ENCODE data around the gene RFC2.
A peak's percentile ranks its signal among the peaks of the same experiment; 100 is the strongest.

The RFC2 gene

GRCh38 chr7:74254129-74254857 is at the start of gene RFC2:
Gene RFC2, minus strand, starts transcription at chr7:74254399. Its CDS starts 16 bp downstream, at chr7:74254383.
- peak; percentile 90 to 97 (median 94) for DNase-seq

GRCh38 chr7:74302745-74303221 is 48.6 kb upstream of the RFC2 start:
- no peak for DNase-seq

- no peak for DNase-seq
Observed at GRCh38 chr7:74300926-74301325, 46.7 kb upstream of the RFC2 start.

- DNase-seq: no peak
Observed at GRCh38 chr7:74299401-74299800, 45.2 kb upstream of the RFC2 start.

DNA sequence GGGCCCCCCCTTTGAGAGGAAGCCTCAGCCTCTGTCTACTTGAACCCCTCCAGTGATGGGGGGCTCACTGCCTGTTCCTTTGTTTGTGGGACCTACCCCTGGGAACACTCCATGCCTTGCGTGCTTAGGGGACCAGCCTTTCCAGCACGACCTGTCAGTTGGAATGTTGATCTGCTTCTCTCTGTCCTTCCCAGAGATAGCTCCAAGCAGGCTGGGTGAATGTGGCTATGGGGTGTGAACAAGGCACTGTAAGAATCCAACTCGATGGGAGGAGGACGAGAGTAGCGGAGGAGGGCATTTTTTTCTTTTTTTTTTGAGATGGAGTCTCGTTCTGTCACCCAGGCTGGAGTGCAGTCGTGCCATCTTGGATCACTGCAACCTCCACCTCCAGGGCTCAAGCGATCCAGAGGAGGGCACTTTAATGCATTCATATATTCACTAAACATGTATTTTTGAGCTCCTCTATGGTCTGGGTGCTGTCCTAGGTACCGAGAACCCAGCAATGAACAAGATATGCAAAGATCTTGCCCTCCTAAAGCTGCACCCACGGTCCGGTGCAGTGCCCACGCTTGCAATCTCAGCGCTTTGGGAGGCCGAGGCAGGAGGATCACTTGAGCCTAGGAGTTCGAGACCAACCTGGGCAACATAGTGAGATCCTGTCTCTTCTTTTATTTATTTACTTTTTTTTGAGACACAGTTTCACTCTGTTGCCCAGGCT is 43.5 kb upstream of the RFC2 start:
- no peak for DNase-seq

DNA sequence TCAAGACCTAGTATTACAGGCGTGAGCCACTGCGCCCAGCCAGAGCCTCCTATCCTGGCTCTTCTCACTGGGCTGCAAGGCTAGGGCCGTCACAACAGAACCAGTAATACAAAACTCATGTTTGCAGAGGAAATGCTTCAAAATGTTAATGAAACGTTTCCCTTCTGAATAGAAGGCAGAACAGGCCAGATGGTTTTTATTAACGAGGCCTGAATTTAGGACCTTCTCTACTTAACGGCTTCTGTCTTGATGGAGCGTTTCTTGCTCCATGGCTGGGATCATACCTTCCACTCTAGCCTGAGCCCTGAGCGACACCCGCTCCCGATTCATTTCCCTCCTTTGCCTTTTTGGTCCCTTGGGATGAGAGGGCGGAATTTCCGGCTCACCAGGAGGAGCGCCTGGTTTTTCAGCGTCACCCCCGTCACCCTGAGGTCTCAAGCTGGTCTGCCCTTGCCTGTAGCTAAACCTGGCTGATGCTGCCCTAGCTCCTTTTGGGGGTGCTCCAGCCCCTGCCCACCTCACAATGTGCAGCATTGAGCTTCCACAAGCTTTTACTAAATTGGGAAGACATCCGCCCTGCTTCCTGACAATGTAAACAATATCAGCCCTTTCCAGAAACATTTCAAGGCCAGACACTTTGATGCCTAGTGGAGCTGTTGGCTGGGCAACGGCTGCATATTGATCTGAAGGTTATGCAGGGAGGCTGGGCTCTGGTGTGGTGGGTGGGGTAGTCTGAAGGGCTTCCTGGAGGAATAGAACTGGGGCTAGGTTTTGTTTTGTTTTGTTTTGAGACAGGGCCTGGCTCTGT is 40.2 kb upstream of the RFC2 start:
- DNase-seq: no peak

GRCh38 chr7:74293577-74293908 is 39.3 kb upstream of the RFC2 start:
- DNase-seq: no peak

GRCh38 chr7:74292757-74293576 is 38.8 kb upstream of the RFC2 start:
- DNase-seq: no peak

GRCh38 chr7:74291535-74291934 is 37.3 kb upstream of the RFC2 start:
- no peak for DNase-seq

DNA sequence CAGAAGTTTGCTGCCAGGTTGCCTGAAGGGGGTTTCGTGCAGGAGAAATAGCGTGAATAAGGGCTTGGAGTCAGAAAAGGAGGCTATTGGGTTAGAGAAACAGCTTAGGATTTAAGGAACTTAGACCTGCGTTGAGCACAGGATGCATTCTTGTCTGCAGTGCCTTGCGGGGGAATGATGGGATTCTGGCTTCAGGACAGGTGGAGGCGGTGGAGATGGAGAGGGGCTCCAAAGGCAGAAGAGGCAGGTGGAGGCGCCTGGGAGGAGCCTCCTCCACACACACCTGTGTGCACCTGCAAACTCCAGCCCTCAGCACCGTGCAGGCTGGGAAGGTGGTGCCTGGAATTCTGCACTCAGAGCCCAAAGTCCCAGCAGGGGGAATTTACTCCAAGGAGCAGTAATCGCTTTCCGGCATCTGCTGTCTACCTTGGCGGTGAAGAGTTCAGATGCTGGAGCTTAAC is 36.8 kb upstream of the RFC2 start:
- no peak for DNase-seq

DNA sequence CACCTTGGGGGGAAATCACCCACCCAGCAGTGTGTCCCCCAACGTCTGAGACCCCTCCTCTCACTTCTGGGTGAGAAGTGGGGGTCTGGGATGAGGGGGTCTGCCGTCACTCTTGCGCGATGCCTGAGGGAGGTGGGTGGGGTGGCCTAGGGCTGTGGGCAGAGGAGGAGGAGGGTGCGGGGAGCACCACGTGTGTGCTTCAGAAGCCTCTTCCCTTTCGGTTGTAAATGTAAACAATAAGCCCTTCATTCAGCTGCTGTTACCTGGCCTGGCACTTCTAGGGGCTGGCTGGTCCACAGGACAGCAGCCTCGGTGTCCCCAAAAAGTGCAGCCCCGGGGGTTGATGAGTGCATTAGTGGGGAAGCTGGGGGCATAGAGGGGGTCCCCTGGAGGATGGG is 36.4 kb upstream of the RFC2 start:
- peak in 1 of 6 experiments; percentile 12 for DNase-seq

DNA sequence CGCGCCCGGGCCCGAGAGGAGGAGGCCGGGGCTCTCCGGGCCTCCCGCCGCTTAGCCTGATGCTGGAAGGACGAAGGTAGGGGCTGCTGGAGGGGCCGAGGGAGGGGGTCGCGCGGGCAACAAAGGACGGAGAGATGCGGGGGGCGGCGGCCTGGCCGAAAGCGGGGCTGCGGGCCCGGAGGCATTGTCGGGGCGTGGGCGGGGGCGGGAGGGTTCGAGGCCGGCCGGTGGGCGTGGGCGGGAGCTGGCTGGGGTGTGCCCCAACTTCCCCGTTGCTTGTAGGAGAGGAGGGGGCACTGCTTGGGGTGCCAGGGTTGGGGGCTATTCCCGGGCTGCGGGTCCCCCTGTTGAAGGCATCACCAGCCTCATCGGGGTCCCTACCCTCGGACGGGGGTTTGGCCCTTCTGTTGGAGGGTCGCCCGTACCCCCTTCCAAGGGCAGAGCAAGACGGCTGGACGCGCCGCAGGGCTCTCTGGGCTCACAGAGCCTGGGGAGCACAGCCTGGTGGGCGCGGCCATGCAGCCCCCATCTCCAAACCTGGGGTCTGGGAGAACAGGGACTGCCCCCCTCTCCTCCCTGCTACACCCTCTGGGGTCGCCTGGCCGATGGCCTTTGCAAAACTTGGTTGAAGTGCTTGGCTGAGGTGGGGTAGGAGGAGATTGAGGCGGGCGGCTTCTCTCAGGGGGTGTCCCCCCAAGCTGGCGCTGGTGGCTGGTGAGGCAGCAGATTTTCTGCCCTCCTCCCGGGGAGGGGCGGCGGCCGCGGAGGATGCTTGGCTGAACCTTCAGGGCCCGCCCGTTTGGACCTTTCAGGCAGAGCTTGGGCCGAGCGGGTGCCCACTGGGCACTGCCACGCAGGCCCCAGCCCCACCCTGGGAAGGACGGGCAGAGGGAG is 35.7 kb upstream of the RFC2 start:
- peak in 4 of 6 experiments; percentile 4 to 36 (median 20) for DNase-seq

- peak; percentile 47 to 76 (median 68) for DNase-seq
Observed at GRCh38 chr7:74289018-74289658, 34.9 kb upstream of the RFC2 start, which contains the start of gene CLIP2. Gene CLIP2, plus strand, starts transcription at chr7:74289407. Its CDS starts 28,140 bp downstream, at chr7:74317547.

DNA sequence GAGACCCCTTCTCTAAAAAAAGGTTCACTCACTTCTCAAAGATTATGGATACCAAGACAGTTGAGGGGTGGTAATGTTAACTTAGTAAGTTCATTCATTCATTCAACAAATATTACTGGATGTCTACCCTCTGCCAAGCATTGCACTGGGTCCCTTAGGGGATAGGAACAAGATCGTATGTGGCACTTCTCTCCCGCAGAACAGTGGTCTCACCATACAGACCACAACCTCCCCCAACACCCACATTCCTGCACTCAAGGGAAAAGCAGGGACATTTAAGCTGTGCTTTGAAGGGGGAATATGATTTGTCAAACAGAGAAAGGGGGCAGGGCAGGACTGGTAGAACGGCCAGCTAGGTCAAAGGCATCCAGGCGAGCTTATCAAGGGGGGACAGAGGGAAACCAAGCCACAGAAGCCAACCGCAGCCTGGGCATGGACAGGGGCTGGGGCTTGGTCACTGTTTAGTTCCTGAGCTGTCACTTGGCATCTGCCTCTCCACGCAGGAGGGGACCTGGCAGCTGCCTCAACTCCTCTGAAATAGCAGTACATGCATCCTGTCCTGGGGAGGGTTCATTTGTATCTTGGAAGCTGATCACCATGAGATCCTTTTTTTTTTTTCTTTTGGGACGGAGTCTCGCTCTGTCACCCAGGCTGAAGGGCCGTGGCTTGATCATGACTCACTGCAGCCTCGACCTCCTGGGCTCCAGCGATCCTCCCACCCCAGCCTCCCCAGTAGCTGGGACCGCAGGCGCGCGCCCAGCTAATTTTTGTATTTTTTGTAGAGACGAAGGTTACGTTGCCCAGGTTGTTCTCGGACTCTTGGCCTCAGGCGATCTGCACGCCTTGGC is 34.1 kb upstream of the RFC2 start:
- DNase-seq: no peak

DNA sequence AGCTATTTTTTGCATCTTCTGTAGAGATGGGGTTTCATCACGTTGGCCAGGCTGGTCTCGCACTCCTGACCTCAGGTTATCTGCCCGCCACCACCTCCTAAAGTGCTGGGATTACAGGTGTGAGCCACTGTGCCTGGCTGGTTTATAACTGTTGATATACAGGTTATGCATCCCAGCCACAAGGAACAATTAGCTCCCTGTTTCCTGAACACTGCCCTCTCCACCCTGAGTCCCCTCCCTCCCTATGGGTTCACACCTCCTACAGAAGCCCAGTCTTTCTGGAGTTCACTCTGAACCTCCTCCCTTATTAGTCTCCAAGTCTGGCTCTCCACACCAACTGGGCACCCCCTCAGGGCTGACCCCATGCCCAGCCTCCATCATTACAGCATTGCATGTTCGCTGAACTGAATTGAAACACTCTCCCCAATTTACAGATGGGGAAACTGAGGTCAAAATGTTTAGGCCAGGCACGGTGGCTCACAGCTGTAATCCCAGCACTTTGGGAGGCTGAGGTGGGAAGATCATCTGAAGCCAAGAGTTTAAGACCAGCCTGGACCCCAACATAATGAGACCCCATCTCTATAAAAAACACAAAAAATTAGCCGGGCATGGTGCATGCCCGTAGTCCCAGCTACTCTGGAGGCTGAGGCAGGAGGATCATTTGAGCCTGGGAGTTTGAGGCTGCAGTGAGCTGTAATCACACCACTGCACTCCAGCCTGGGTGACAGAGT is 33.3 kb upstream of the RFC2 start:
- DNase-seq: no peak

GRCh38 chr7:74286131-74286530 is 31.9 kb upstream of the RFC2 start:
- no peak for DNase-seq

DNA sequence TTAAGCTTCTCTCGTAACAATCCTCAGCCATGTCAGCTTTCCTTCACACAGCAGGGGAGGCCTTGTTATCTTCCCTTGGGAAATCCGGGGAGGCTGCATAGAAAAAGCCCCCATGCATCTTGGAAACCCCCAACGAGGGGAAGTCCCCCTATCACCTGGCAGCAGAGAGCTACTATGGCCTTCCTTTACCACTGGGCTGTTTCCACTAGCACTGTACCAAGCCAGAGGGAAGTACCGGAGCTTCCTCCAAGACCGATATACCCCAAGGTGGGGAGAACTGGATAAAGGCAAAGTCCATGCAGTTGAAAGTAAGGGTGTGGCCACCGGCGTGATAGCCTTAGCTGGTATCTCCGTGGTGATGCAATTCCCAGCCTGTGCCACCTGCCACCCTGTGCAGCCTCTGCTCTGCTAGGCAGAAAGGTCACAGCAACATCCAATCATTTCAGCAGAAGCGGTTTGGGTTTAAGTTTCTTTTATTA is 30.6 kb upstream of the RFC2 start:
- no peak for DNase-seq

GRCh38 chr7:74283858-74284447 is 29.8 kb upstream of the RFC2 start:
- DNase-seq: no peak

Measured in stimulated activated naive CD4-positive, alpha-beta T cell (primary cell).